Kidney (tissue), 14 donors: ENCODE data around the gene EXD2. TPM values are rescaled to one million over a fixed set of nuclear protein-coding genes. Genes with fewer than 3 reads are reported as not detected.

Source experiments
- DNase-seq, 5 donors: peaks; one replicate each; pipeline ENCODE4 v3.0.0-alpha.2; 2013 to 2020
- FAIRE-seq: peaks from 2 replicates; lab custom pipeline; 2012; peaks lifted over from hg19 to GRCh38; lab: Jason Lieb, UNC
- H3K27ac ChIP-seq, 2 donors: one replicate each; pipeline ENCODE4 v1.7.0; 2013; ENCODE audit warnings: low read depth in 2 of 2, low read length in 2 of 2, inconsistent platforms in 1 of 2
- H3K27me3 ChIP-seq: one replicate; pipeline ENCODE4 v1.7.1; 2013; ENCODE audit warnings: low read length, inconsistent platforms; ENCODE audit not compliant: control insufficient read depth, insufficient read depth
- H3K36me3 ChIP-seq, 3 donors: one replicate each; pipeline versions ENCODE4 v1.7.0 to v1.7.1; 2013; ENCODE audit warnings: low read length in 3 of 3, control low read depth in 1 of 3, inconsistent platforms in 1 of 3; ENCODE audit not compliant: insufficient read depth in 3 of 3, control insufficient read depth in 2 of 3
- H3K4me1 ChIP-seq, 3 donors: one replicate each; pipeline versions ENCODE4 v1.7.0 to v1.7.1; 2013; ENCODE audit warnings: low read length in 3 of 3, inconsistent platforms in 1 of 3, low read depth in 1 of 3; ENCODE audit not compliant: control insufficient read depth in 2 of 3, insufficient read depth in 2 of 3
- H3K4me3 ChIP-seq, 3 donors: one replicate each; pipeline versions ENCODE4 v1.7.0 to v1.8.1; 2013; ENCODE audit warnings: low read length in 3 of 3, control low read depth in 1 of 3, inconsistent platforms in 1 of 3
- H3K9ac ChIP-seq, 3 donors: one replicate each; pipeline versions ENCODE4 v1.7.0 to v1.7.1; 2013; ENCODE audit warnings: low read length in 3 of 3, control low read depth in 1 of 3, inconsistent platforms in 1 of 3
- H3K9me3 ChIP-seq, 3 donors: one replicate each; pipeline versions ENCODE4 v1.7.0 to v1.7.1; 2013; ENCODE audit warnings: low read length in 3 of 3, control low read depth in 1 of 3, inconsistent platforms in 1 of 3; ENCODE audit not compliant: control insufficient read depth in 2 of 3, insufficient read depth in 1 of 3
- intact Hi-C: fragments of 100-400 bp; cut with DNase I; formaldehyde crosslinking; loops from one replicate; pipeline ENCODE4 v1.11.1; 2022
- polyA plus RNA-seq: library from polyadenylated mRNA; stranded (reverse); fragments of 350-450 nt; fragmentation: Illumina TruSeq; extraction: RNeasy Lipid Tissue Mini Kit (QIAGEN cat#74804); gene quantifications from one replicate; pipeline ENCODE4 v1.2.3, GENCODE V29; 2014; ENCODE audit warnings: low read depth, low replicate concordance; ENCODE audit not compliant: insufficient read depth
- total RNA-seq: library from RNA; stranded (reverse); fragmentation: NEBNext Ultra II Directional; extraction: Animal tissue kit (Norgen Biotek cat#: 25700); gene quantifications from one replicate; pipeline ENCODE4 v1.2.1, GENCODE V29; 2021
- TF ChIP-seq, protein P1 (sequence below): IDR thresholded peaks from 3 replicates; pipeline ENCODE4 v1.5.1; 2012; ENCODE audit warnings: mild to moderate bottlenecking, moderate library complexity, borderline replicate concordance; ENCODE audit not compliant: insufficient read depth; ENCODE audit errors: extremely low read depth
- donor health status: control.
- donor health status: control.
- donor health status: control.
- donor health status: control.
- donor health status: control.
- donor health status: DM: yes; HTN: yes; CAD: no.
- donor health status: Normal renal cell carcinoma (clear cell type).

Gene EXD2
- total and polyA plus RNA-seq, 2 donors from 2014 or later, result 13.7 to 24.5 TPM

- H3K36me3 ChIP-seq, result no peaks in the 10 kb centered on the region
- DNase-seq (peak in 2 of 5 donors; percentile 16 to 53), FAIRE-seq (no peak)
- H3K4me1 ChIP-seq, result peaks cover 0 to 10% (median 5%) of the 10 kb centered on the region in 3 donors
- no peaks in the 10 kb centered on the region for H3K27me3 ChIP-seq
- H3K27ac ChIP-seq, result no peak overlapping the region
- H3K4me3 ChIP-seq, result no peak overlapping the region
- TF ChIP-seq, protein P1, sequence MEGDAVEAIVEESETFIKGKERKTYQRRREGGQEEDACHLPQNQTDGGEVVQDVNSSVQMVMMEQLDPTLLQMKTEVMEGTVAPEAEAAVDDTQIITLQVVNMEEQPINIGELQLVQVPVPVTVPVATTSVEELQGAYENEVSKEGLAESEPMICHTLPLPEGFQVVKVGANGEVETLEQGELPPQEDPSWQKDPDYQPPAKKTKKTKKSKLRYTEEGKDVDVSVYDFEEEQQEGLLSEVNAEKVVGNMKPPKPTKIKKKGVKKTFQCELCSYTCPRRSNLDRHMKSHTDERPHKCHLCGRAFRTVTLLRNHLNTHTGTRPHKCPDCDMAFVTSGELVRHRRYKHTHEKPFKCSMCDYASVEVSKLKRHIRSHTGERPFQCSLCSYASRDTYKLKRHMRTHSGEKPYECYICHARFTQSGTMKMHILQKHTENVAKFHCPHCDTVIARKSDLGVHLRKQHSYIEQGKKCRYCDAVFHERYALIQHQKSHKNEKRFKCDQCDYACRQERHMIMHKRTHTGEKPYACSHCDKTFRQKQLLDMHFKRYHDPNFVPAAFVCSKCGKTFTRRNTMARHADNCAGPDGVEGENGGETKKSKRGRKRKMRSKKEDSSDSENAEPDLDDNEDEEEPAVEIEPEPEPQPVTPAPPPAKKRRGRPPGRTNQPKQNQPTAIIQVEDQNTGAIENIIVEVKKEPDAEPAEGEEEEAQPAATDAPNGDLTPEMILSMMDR, result no peak
- no peaks in the 10 kb centered on the region for H3K9me3 ChIP-seq
- intact Hi-C loops, result no loop called here
- H3K9ac ChIP-seq, result no peak overlapping the region
Measured at GRCh38 chr14:69291396-69291795, 100.1 kb downstream of the EXD2 start.

DNA sequence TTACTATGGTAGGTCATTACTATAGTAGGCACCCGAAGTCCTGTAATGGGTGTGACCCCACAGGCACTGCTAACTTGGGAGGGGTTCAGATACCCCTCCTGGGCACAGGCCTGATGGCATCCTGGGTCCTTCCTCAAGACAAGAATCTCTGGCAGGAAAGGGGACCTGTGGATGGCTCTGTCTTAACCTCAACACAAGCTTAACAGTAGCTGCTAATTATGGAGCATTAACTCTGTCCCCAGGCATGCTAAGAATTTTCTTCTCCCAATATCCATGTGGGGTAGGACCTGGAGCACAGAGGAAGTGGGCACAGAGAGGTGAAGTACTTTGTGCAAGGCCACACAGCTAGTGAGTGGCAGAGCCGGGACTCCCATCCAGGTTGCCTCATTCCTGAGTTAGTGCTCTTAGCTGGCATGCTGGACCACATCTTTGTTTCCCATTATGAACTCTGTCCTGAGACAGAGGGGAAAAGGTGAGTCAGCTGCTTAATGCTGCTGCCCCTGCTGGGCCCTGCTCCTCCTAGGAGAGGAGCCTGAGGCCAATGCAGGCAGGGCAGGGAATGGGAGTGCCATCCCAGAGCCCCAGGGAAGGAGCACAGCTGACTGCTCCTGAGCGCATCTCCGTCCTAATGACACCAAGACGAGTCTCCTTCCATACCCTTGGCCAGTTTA lies 100.7 kb downstream of the EXD2 start:
- intact Hi-C loops, result no loop called here
- Histone ChIP-seq H3K9ac (no peak overlapping the region), H3K4me1 (peaks cover 0 to 8% (median 4%) of the 10 kb centered on the region in 3 donors), H3K9me3 (no peaks in the 10 kb centered on the region), H3K36me3 (no peaks in the 10 kb centered on the region), H3K27me3 (no peaks in the 10 kb centered on the region), H3K27ac (no peak overlapping the region), H3K4me3 (no peak overlapping the region)
- peak in 3 of 5 donors; percentile 16 to 29 (median 17) for DNase-seq
- TF ChIP-seq, protein P1, result no peak
- no peak for FAIRE-seq

Other genes starting within 250 kb of the EXD2 start
- gene ACTN1, start 212.2 kb upstream of the EXD2 start, total RNA-seq, result 184 TPM
- gene ACTN1, start 212.2 kb upstream of the EXD2 start, polyA plus RNA-seq, result 20.1 TPM
- 51.0 TPM for gene DCAF5, start 38.4 kb upstream of the EXD2 start, total RNA-seq
- 17.3 TPM for gene DCAF5, start 38.4 kb upstream of the EXD2 start, polyA plus RNA-seq
- gene GALNT16, start 68.7 kb downstream of the EXD2 start, total RNA-seq, result 13.1 TPM
- gene GALNT16, start 68.7 kb downstream of the EXD2 start, polyA plus RNA-seq, result 15.2 TPM
- 168 TPM for gene ERH, start 206.8 kb downstream of the EXD2 start, total RNA-seq
- 193 TPM for gene ERH, start 206.8 kb downstream of the EXD2 start, polyA plus RNA-seq
- gene SLC39A9, start 207.2 kb downstream of the EXD2 start, total RNA-seq, result 77.7 TPM
- 45.9 TPM for gene SLC39A9, start 207.2 kb downstream of the EXD2 start, polyA plus RNA-seq